Limb (tissue), 2 donors: ENCODE measurements around the gene TUBA1C.
"Not testable (repeated sequence)": the region's sequence is repeated elsewhere in the genome, so short reads cannot be mapped to it uniquely, and the experiment has no call there.

Experiments used
- DNase-seq, 2 donors: peaks; one replicate each; pipeline ENCODE4 v3.0.0-alpha.2; 2016; ENCODE audit errors: extremely low spot score in 2 of 2

The TUBA1C gene

DNA sequence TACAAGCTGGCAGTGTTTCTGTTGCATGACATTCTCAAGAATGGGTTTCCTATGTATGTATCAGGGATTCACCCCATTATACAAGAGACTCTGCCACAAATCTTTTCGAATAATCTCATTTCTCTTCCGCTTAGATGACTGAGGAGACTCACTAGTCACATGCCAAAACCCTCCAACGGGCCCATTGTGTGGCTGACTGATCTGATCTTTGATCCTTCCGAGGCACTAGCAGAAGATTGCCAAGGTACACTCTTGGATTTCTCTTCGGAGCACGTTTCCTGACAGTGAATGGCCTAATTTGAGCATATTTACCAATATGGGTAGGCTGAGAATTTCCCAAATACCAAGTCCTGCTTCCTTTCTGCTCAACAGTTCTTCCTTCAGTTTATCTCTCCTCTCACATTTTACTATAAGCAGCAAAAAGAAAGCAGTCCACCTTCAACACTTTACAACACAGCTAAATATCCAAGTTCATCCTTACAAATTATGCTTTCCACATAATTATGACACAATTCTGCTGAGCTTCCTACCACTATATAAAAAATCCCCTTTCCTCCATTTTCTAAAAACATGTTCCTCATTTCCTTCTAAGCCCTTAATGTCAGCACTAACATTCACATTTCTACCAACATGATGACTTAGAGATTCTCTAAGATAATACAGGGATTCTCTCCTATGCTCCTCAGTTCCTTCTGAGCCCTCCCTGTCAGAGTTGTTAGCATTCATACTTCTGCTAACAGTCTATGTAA is 41.1 kb downstream of the TUBA1C start:
- DNase-seq: no peak

DNA sequence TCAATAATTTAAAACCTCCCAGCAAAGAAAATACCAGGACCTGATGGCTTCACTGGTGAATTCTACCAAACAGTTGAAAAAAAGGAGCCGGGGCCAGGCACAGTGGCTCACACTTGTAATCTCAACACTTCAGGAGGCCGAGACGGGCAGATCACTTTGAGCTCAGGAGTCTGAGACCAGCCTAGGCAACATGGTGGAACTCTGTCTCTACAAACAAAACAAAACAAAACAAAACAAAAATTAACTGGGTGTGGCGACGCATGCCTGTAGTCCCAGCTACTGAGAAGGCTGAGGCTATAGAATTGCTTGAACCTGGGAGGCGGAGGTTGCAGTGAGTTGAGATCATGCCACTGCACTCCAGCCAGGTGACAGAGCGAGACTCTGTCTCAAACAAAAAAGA is 44.5 kb downstream of the TUBA1C start:
- DNase-seq: no peak

DNA sequence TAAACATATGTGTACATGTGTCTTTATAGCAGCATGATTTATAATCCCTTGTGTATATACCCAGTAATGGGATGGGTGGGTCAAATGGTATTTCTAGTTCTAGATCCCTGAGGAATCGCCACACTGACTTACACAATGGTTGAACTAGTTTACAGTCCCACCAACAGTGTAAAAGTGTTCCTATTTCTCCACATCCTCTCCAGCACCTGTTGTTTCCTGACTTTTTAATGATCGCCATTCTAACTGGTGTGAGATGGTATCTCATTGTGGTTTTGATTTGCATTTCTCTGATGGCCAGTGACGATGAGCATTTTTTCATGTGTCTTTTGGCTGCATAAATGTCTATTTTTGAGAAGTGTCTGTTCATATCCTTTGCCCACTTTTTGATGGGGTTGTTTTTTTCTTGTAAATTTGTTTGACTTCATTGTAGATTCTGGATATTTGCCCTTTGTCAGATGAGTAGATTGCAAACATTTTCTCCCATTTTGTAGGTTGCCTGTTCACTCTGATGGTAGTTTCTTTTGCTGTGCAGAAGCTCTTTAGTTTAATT is 45.6 kb downstream of the TUBA1C start:
- DNase-seq: not testable (repeated sequence)

DNA sequence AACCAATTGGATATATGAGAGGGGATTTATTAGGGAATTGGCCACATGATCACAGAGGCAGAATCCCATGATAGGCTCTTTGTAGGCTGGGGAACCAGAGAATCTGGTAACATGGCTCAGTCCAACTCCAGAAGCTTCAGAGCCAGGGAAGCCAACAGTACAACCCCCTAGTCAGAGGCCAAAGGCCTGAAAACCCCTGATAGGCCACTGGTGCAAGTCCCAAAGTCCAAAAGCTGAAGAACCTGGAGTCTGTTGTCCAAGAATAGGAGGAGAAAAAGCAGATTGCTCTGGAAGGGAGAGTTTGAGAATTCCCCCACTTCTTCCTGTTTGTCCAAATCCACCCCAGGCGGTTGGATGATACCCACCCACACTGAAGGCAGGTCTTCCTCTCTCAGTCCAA is 49.9 kb downstream of the TUBA1C start:
- DNase-seq: no peak

DNA sequence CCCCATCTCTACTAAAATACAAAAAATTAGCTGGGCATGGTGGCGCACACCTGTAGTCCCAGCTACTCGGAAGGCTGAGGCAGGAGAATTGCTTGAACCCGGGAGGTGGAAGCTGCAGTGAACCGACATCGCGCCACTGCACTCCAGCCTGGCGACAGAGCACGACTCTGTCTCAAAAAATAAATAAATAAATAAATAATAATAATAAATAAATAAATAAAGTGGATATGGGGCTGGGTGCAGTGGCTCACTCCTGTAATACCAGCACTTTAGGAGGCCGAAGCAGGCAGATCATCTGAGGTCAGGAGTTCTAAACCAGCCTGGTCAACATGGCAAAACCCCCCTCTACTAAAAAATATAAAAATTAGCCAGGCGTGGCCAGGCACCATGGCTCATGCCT is 52.2 kb downstream of the TUBA1C start:
- not testable (repeated sequence) for DNase-seq

DNA sequence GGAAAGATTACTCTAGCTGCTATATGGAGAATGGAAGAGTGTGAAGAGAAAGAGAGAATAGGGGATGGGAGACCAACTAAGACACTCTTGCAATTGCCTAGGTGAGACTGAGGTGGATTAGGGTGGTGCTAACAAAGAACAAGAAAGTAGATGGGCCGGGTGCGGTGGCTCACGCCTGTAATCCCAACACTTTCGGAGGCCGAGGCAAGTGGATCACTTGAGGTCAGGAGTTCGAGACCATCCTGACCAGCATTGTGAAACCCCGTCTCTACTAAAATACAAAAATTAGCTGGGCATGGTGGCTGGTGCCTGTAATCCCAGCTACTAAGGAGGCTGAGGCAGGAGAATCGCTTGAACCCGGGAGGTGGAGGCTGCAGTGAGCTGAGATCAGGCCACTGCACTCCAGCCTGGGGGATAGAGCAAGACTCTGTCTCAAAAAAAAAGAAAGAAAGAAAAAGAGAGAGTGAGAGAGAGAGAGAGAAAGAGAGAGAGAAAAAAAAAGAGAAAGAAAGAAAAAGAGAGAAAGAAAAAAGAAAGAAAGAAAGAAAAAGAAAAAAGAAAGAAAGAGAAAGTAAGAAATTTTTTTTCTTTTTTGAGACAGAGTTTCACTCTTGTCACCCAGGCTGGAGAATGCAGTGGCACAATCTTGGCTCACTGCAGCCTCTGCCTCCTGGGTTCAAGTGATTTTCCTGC is 55.7 kb downstream of the TUBA1C start:
- DNase-seq: not testable (repeated sequence)

DNA sequence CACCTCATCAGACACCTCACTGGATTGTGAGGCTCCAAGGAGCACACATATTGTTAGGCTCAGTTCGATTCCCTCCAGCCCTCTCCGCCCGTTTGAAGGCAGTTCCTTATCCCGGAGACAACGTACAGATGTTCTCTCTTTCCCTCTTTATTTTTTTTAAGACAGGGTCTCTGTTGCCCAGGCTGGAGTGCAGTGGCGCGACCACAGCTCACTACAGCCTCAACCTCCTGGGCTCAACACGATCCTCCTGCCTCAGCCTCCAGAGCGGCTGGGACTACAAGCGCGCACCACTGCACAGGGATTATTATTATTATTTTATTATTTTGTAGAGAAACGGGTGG is 57.5 kb downstream of the TUBA1C start:
- no peak for DNase-seq

DNA sequence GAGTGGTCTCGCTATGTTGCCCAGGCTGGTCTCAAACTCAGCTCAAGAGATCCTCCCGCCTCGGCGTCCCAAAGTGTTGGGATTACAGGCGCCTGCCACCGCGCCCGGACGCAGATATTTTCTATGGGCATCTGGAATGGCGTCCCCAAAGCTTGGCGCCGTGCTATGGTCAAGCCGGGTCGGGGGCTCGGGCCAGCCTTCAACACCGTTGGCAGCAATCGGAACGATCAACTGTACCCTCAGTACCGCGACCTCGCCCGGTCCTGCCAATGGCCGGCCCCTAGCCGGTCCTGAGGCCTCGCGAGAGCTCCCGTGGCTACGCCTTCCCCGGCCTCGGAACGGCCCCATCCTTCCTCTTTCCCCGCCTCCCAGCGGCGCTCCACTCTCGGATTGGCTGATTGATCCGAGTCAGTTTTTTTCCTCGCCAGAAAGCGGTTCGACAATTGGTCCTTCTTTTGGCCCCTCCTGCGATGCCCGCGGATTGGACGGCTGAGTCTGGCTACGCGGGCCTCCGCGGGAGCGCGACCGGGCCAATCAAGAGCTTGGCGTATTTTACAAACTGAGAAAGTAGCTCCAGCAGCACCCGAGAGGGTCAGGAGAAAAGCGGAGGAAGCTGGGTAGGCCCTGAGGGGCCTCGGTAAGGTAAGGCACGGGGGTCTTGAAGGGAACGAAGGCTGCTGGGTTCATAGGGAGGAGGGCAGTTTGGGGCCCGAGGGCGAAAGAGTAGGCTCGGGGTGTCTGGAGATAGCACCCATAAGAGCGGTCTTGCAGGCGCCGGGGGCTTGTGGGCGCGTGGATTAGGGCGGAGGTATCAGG is 58.0 kb downstream of the TUBA1C start, which contains the start of gene TROAP:
Gene TROAP (plus strand): TSS at position 548 of the 816 bp plus-strand sequence. CDS start 354 bp downstream, outside the sequence.
- peak; percentile 97 to 99 for DNase-seq

DNA sequence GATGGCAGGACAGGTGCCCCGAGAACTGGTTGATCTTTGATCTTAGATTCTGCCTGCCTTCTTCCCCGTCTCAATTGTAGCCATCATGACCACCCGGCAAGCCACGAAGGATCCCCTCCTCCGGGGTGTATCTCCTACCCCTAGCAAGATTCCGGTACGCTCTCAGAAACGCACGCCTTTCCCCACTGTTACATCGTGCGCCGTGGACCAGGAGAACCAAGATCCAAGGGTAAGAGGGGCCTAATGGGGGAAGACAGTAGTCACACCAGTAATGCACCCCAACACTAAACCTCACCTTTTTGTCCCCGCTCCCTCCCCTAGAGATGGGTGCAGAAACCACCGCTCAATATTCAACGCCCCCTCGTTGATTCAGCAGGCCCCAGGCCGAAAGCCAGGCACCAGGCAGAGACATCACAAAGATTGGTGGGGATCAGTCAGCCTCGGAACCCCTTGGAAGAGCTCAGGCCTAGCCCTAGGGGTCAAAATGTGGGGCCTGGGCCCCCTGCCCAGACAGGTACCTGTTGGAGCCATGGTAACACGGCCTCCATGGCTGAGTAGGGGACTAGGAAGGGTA is 58.7 kb downstream of the TUBA1C start:
- no peak for DNase-seq
